Neural cell (in vitro differentiated cells): Measurements from ENCODE around the gene CXCL14.

Source experiments
- CTCF ChIP-seq: fragments of 450-650 bp; IDR thresholded peaks from 2 replicates; pipeline ENCODE4 v1.5.1; 2014; ENCODE audit warnings: antibody characterized with exemption, mild to moderate bottlenecking, moderate library complexity; ENCODE audit not compliant: poor library complexity, severe bottlenecking
- EZH2 ChIP-seq: fragments of 200-600, 300-800 bp; shearing (Covaris generic), sonication (generic); IDR thresholded peaks from 2 replicates; pipeline ENCODE4 v1.6.1; 2014; ENCODE audit warnings: antibody characterized with exemption, low read length, borderline replicate concordance, mild to moderate bottlenecking; ENCODE audit not compliant: insufficient read depth, poor library complexity, severe bottlenecking
- TAF1 ChIP-seq: IDR thresholded peaks from 2 replicates; pipeline ENCODE4 v1.6.1; 2012; ENCODE audit warnings: low read depth

GRCh38 chr5:135565266-135565665 is 13.5 kb downstream of the CXCL14 start:
- TF ChIP-seq EZH2: no peak
- no peak for TF ChIP-seq CTCF
- TF ChIP-seq TAF1: no peak
